HG03175 (cell line): ENCODE results near the gene CLASP1.
"Not testable (repeated sequence)": the region's sequence is repeated elsewhere in the genome, so short reads cannot be mapped to it uniquely, and the experiment has no call there.

Source experiments
- ATAC-seq: cut with Tn5 transposase; IDR thresholded peaks from one replicate; pipeline ENCODE4 v1.9.1; 2021; ENCODE audit warnings: mild to moderate bottlenecking, moderate library complexity; ENCODE audit not compliant: unreplicated experiment

The CLASP1 gene

DNA sequence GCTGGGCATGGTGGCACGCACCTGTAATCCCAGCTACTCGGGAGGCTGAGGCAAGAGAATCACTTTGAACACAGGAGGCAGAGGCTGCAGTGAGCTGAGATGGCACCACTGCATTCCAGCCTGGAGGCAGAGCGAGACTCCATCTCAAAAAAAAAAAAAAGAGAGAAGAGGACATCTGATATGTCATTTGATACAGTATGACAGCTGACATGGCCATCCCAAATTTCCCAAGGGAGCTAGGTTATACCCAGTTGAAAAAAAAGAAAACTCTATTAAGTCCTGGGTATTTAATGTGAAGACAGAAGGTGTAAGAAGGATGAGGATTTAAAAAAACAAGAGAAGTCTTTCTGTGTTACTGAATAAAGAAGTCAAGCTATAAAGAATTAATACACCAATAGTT is 23.3 kb downstream of the CLASP1 start:
- no peak for ATAC-seq

DNA sequence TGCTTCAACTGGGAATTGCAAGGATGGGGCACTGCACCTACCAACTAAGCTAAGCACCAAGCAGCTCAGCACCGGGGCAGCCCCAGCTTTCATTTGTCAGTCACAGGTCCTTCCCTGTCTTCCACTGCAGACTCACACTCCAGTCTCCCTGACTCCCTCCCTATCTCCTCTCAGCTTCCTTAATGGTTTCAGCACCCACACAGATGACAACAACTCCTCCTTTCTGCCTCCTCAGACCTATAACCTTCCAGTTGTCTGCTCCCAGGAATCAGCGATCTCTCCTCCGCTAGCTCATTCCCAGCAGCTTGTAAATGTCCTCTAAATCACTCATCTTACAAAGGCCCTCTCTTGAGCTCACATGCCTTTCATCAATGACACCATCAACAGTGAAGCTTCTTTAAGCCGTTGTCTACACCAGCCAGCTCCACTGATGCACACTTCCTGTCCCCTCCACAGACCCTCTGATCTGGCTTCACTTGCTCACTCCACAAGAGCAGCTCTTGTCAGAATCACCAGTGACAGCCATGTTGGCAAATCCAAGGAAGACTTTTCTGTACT is 32.1 kb downstream of the CLASP1 start:
- no peak for ATAC-seq

DNA sequence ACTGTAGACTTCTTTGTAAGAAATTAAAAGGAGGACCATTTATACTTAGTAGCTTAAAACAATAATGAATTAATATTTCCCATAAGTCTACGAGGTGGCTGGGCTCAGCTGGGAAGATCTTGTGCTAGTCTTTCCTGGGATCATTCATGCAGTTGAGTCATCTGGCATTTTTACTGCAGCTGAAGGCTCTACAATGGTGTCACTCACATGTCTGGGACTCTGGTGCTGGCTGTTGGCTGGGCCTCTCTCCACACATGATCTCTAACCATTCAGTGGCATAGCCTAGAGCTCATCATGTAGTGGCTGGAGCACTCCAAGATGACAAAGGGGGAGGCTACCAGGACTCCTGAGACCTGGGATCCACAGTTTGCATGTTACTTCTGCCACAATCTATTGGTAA is 35.5 kb downstream of the CLASP1 start:
- no peak for ATAC-seq

DNA sequence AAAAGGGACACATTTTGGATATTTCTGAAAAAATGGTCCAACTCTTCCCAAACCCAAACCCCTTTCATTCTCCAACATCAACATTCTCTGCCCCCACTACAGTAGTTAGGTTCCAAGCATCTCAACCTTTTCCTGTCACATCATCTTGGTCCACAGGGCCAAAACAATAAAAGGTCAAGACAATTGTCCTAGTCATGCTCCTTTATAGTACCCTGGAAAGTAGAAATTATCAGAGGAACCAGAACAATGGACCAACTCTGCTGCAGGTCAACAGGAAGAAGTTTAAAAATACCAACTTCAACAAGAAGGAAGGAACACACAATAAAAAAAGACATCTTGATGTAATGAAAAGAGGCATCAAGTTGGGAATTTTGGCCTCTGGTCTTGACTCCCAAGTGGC is 36.1 kb downstream of the CLASP1 start:
- no peak for ATAC-seq

DNA sequence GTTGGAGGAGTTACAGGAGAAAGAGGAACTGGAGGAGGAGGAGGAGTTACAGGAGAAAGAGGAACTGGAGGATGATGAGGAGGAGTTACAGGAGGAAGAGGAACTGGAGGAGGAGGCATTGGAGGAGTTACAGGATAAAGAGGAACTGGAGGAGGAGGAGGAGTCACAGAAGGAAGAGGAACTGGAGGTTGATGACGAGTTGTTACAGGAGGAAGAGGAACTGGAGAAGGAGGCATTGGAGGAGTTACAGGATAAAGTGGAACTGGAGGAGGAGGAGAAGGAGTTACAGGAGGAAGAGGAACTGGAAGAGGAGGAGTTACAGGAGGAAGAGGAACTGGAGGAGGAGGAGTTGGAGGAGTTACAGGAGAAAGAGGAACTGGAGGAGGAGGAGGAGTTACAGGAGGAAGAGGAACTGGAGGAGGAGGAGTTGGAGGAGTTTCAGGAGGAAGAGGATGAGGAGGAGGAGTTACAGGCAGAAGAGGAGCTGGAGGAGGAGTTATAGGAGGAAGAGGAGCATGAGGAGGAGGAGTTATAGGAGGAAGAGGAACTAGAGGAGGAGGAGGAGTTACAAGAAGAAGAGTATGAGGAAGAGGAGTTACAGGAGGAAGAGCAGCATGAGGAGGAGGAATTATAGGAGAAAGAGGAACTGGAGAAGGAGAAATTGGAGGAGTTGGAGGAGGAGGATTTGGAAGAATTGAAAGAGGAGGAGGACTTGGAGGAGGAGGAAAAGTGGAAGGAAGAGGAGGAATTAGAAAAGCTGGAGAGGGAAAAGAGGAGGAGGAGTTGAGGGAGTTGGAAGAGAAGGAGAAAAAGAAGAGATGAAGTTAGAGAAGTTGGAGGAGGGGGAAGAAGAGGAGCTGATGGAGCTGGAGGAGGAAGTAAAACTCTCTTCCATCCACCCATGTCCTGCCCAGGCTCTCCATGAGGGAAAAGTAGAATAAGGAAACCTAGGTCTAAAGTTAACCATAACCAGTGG is 37.2 kb downstream of the CLASP1 start:
- no peak for ATAC-seq

DNA sequence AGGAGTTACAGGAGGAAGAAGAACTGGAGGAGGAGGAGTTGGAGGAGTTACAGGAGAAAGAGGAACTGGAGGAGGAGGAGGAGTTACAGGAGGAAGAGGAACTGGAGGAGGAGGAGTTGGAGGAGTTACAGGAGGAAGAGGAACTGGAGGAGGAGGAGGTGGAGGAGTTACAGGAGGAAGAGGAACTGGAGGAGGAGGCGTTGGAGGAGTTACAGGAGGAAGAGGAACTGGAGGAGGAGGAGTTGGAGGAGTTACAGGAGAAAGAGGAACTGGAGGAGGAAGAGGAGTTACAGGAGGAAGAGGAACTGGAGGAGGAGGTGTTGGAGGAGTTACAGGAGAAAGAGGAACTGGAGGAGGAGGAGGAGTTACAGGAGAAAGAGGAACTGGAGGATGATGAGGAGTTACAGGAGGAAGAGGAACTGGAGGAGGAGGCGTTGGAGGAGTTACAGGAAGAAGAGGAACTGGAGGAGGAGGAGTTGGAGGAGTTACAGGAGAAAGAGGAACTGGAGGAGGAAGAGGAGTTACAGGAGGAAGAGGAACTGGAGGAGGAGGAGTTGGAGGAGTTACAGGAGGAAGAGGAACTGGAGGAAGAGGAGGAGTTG is 38.1 kb downstream of the CLASP1 start:
- not testable (repeated sequence) for ATAC-seq

DNA sequence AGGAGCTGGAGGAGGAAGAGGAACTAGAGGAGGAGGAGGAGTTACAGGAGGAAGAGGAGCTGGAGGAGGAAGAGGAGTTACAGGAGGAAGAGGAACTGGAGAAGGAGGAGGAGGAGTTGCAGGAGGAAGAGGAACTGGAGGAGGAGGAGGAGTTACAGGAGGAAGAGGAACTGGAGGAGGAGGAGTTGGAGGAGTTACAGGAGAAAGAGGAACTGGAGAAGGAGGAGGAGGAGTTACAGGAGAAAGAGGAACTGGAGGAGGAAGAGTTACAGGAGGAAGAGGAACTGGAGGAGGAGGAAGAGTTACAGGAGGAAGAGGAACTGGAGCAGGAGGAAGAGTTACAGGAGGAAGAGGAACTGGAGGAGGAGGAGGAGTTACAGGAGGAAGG is 38.8 kb downstream of the CLASP1 start:
- not testable (repeated sequence) for ATAC-seq

DNA sequence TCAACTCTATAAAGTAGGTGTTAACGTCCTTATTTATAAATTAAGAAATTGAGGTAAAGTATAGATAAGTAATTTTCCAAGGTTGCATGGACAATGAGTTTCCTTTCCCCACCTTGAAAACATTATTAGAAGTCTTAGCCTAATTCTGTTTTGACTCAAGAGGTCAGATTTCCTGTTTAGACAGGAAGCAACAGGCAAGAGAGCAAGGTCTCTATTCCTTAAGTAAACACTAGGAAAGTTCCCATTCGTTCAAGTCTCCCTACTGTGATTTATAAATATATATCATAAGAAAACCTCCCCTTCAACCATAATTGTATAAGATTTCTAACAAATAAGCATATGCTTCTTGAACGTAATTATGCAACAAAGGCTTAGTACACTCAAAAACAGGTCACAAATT is 40.3 kb downstream of the CLASP1 start:
- ATAC-seq = no peak

DNA sequence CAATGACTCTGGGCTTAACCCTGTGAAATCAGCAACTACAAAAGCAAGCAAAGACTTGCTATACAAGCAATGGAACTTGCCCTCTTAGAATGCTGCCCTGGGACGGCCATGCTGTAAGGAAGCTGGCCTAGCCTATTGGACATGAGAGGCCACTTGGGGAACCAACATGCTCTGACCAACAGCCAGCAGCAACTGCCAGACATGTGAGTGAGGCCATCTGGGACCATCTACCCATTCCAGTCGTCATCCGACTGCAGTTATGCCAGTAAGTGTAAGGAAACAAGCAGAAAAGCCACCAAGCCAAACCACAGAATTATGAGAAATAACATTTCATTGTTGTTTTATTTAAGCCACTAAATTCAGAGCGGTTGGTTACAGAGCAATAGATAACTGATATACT is 40.9 kb downstream of the CLASP1 start:
- no peak for ATAC-seq

DNA sequence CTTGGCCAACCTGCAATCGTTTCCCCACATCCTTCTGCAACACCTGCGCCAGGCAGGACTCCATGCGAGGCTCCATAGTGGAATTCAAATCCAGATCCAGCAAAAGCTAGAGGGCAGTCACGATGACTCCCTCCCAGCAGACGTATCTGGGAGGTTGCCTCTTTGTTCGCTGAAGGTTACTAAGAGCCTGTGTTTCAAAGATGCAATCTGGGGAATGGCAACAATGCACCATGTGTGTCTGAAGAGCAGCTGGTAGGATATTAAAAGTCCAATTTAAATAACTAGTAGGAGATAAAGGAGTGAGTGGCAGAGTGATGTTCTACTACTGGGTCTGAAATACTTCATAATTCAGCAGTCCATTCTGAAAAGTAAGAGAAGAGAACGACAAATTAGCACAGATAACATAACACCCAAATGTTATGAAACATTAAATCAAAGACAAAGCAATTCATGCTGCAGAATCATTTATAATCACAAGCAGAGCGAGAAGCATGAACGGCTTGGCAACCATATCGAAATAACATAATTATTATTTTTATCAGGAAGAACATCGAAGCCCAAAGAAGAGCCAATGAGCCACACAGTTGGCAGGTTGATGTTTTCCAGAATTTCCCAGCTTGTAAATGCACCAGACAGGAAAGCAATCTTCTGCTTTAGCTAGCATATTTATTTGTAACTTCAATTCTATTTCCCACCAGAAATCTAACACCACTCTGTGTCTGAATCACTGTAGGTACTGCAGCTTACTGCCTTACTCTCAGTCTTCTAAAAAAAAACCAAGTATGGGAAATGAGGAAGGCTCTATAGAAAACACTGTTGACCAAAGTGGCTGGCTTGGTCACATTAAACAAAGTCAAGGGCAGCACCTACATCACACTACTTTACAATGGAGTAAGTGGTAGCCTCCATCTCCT is 43.2 kb downstream of the CLASP1 start:
- ATAC-seq = no peak

DNA sequence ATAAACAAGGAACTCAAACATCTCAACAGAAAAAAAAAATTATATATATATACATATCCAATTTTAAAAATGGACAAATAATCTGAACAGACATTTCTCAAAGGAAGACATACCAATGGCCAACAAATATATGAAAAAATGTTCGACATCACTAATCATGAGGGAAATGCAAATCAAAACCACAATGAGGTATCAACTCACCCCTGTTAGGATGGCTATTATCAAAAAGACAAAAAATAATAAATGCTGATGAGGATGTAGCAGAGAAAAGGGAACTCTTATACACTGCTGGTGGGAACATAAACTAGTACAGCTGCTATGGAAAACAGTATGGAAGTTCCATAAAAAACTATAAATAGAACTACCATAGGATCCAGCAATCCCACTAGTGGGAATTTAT is 46.1 kb downstream of the CLASP1 start:
- no peak for ATAC-seq

DNA sequence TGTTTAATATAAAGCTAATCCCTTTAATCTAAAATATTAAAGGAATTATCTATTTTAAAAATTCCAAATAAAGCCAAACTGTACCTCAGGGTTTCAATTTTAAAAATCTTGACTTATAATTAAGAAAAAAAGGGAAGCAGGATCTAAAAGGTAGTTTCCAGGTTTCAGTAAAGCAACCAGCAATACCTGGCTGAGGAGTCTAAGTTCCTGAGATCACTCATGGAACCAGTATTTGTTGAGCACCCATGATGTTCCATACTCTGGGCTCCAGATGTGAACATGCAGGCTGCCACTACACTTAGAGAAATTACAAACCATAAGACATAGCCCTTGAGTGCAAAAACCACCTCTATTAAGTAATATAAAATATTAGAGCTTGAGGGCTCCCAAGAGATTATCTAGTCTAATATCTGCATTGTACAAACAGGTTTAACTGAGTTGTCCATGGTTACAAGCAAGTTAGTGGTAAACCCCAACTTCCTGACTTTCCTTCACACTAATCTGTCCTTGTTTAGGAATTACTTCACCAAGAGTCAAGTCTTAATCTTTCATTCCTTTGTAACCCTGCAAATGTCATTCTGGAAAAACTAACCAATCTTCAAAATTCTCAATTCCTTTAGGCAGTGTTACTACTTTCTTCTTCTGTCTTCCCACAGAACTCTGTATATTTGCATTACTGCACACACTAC is 49.2 kb downstream of the CLASP1 start:
- peak; percentile 33 for ATAC-seq

DNA sequence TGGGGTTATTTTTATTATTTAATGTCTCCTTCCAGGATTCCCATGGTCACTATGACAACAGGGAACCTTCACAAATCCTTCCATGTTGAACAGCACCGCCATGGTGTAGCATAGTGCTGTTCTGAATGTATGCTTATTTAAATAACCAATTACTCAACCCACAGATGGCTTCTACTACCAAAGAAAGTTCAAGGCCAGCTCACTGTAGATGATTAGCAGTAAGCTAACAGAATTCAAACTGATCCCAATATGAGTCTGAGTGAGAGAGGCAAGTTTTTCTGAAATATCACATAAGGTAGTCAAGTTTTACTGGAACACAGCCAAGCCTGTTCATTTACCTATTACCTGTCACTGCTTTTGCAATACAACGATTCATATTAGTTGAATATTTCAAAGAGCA is 51.2 kb downstream of the CLASP1 start:
- no peak for ATAC-seq

DNA sequence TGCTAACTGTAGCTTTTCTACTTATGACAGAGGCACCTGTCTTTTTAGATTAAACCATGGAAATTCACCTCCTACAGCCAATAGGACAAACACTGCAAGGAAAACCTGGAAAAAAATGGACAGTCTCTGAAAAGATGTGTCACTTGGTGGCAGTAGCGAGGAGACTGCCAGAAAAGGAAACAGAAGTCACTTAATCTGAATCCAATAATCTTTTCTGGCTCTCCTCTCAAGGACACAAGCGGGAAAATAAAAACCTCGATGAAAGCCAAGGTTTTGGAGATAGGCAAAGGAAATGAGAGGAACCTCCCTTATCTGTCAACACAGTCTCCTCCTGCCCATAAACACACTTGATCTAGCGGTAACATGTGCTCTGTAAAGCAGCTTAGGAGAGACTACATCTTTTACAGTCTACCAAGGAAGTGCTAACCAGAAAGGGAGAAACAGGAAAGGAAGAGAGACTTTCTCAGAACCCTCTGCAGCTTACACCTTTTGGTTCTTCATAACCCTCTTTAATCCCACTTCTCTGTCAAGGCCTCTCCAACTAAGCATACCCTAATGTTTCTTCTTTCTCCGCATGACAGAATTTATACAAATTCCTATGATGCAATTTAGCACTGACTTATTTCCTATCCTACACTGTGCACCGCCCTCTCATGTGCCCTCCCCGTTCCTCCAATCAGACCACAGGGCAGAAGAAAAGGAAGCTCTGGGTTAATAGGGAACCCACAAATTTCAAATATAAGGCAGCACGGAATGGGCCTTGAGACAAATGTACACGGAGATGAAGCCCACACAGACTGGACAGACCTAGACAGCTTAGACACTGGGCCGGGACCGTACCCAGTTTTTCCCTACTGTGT is 52.8 kb downstream of the CLASP1 start:
- peak; percentile 81 for ATAC-seq

DNA sequence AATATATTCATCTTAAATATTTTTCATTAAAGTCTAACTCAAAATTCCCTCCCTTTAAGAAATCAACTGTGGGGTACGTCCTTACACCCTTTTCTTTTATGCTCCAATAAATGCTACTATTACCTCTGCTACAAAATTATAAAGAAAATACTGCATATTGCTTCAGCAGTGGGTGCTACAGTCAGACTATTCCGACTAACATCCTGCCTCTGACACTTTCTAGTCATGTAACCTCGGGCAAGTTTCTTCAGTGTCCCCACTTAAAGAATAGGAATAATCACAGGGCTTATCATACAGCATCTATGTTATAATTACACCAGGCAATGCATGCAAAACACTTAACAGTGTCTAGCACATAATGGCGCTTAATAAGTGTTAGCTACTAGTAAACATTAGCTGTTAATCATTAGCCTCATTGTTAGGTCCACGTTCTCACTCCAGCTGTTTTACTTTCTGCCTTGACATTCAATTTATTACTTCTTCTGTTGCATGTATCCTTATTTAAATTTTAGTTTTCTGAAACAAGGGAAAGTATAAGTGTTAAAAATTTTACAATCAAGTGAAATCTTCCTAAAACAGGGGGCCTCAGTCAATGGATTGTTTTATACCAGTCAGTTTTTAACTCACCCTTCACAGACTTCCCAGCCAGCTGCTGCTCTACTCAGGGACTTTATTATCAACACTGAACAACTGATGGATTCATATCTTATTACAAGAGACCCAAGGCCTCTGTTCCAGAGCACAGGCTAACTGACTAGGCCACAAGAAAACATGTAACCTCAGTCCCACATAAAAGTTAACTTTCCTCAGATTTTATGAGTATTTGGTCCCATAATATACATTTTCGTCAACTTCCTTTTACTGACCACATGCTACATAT is 54.0 kb downstream of the CLASP1 start:
- ATAC-seq = peak; percentile 49

DNA sequence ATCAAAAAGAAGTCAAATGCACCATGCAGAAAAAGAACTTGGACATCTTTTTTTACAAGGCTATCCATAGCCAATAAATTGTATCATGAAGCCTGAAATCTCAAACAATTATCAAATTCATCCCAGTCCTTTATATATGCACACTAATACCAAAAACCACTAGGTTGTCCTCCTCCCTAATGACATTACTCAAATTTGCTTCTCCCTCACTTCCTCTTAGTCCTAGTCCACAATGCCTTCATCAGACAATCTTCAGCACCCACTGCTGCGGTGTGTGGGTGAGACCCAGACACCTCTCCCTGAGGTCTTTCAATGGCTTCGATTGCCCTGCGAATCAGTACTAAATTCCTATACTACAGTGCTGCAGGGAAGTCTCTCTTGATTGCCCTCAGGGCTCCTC is 58.1 kb downstream of the CLASP1 start:
- ATAC-seq = no peak

DNA sequence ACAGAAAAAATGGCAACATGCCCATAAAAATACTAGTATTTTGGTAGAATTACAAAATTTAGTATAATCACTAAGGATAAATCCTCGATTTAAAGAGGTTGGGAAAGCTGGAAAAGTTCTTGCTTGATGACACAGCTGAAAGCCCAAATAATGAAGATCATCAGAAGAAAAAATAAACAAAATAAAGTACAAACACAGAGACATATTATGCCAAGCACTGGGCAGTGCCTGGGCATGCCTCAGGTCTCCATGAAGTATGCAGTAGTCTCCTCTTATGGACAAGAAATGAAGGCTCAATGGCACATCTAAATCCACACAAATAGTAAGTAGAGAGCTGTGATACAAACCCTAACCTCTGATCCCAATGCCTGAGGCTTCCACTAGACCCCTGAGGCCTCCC is 60.9 kb downstream of the CLASP1 start:
- no peak for ATAC-seq

DNA sequence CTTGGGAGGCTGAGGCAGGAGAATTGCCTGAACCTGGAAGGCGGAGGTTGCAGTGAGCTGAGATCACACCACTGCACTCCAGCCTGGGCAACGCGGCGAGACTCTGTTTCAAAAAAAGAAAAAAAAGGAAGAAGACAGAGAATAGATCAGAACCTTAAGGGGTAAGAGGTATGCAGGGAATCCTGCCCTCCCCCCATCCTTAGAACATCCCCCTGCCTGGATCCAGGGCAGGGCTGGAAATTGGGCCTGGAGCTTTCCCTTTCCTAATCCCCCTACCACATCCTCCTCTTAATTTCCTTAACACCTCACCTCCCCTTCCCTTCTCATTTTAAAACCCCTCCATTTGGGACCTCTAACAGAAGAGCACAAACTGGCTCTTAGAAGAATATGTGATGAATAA is 62.1 kb downstream of the CLASP1 start:
- ATAC-seq = no peak

DNA sequence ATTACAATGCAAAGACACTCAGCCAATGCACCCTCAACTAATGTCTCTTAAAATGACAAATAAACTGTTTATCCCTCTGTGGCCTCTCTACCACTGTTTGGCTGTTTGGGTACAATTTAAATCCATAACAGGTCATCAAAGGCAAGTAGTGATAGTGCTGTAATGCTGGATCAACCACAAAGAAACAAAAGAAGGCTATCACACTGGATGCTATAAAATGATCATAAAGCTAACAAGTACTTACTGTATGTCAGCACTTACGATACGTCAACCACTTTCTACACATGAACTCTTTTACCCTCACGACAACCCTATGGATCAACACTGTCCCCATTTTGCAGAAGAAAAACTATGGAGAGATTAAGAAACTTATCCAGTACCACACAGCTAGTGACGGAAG is 64.5 kb downstream of the CLASP1 start:
- ATAC-seq = no peak
